ENCODE data around the gene ALG11. TPM values are rescaled to one million over a fixed set of nuclear protein-coding genes. Genes with fewer than 3 reads are reported as not detected.
A peak's percentile ranks its signal among the peaks of the same experiment; 100 is the strongest.

ALG11 gene
- total RNA-seq, 4 donors from 2014 or later = 7.4 to 23.7 (median 13.2) TPM

DNA sequence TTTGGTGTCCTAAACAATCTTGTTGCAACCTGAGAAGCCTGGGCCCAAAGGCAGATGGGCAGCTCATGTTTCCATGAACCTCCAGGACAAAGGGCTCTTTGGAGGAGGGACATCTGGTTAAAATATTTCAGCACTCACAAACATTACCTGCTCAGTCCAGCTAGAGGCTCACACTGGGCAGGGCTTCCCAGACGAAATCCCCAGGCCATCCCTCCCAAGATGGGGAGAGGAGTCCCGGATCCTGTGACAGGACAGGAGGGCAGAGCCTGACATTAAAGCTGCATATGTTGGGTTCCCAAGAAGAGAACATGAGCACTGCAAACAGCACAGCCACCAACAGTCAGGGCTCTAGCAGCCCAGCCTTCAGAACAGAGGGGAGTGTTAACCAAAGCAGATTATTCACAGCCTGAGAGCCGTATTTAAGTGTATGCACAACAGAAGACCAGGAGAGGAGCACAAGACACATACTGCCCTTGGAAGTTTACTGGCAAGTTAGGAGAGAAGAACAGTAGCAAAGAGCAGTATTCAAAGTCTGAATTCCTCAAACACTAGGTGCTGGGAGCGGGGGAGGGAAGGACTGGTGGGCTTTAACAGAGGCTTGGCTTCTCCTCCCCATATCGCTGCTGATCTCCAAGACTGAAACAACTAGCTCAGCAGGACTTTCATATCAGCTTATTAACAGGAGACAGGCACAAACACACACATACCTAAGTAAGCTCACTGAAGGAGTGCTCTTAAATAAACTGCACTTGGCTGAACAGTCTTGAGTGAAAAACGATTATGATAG, 13.3 kb upstream of the ALG11 start:
- TF ChIP-seq, protein P1, sequence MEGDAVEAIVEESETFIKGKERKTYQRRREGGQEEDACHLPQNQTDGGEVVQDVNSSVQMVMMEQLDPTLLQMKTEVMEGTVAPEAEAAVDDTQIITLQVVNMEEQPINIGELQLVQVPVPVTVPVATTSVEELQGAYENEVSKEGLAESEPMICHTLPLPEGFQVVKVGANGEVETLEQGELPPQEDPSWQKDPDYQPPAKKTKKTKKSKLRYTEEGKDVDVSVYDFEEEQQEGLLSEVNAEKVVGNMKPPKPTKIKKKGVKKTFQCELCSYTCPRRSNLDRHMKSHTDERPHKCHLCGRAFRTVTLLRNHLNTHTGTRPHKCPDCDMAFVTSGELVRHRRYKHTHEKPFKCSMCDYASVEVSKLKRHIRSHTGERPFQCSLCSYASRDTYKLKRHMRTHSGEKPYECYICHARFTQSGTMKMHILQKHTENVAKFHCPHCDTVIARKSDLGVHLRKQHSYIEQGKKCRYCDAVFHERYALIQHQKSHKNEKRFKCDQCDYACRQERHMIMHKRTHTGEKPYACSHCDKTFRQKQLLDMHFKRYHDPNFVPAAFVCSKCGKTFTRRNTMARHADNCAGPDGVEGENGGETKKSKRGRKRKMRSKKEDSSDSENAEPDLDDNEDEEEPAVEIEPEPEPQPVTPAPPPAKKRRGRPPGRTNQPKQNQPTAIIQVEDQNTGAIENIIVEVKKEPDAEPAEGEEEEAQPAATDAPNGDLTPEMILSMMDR (IDR thresholded peaks at IDR 0.05) = no peak
- no peak overlapping the region for H3K27ac ChIP-seq
- H3K4me1 ChIP-seq = peaks cover 23% of the 10 kb centered on the region
- no peak overlapping the region for H3K4me3 ChIP-seq
- DNase-seq (ENCODE audit: low spot score in 2 of 2) = no peak
- H3K36me3 ChIP-seq = no peaks in the 10 kb centered on the region
- no peaks in the 10 kb centered on the region for H3K27me3 ChIP-seq
- WGBS = 48% methylated on average over 6 of the region's 6 CpGs
- no peaks in the 10 kb centered on the region for H3K9me3 ChIP-seq

DNA sequence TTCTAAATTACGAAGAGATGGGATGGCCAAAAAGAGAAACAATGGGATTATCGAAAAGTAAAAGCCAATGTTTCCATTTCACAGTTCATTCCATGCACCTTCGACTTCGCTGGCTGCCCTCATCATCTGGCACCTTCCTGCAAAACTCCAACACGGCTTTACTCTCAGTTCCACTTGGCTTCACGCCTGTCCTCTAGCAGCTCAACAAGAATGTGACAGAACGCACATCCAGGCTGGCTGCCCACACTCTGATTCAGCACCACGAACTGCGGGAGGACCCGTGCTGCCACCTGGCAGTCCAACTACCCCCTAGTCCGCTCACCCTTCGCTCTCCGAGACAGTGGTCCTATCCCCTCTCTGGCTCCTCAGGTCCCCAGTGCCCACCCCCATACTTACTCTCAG, 12.7 kb upstream of the ALG11 start:
- Histone ChIP-seq H3K4me3 (no peak overlapping the region), H3K9me3 (no peaks in the 10 kb centered on the region), H3K27ac (no peak overlapping the region), H3K4me1 (peaks cover 23% of the 10 kb centered on the region), H3K27me3 (no peaks in the 10 kb centered on the region), H3K36me3 (no peaks in the 10 kb centered on the region)
- TF ChIP-seq POLR2AphosphoS5 (IDR thresholded peaks at IDR 0.05) (no peak), EP300 (IDR thresholded peaks at IDR 0.05) (no peak), POLR2A (IDR thresholded peaks at IDR 0.05) (no peak)
- TF ChIP-seq, protein P1 (IDR thresholded peaks at IDR 0.05) = no peak
- DNase-seq (ENCODE audit: low spot score in 2 of 2) = no peak
- WGBS = 50% methylated on average over 13 of the region's 13 CpGs

DNA sequence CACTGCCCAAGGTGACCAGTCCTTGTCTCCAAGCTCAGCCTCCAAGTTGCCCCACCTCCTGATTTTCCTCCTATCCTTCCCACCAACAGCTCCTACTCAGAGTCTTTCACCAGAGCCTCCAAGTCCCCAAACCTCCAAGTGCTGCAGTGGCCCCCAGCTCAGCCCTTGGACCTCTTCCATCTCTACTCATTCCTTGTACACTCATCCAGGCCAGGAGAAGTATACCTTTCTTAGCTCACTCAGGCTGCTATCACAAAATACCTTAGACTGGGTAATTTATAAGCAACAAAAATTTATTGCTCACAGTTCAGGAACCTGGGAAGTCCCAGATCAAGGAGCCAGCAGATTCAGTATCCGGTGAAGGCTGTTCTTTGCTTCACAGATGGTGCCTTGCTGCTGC, 12.3 kb upstream of the ALG11 start:
- TF ChIP-seq POLR2A (IDR thresholded peaks at IDR 0.05) = no peak
- TF ChIP-seq, protein P1 (IDR thresholded peaks at IDR 0.05) = no peak
- TF ChIP-seq POLR2AphosphoS5 (IDR thresholded peaks at IDR 0.05) = no peak
- no peak for TF ChIP-seq EP300 (IDR thresholded peaks at IDR 0.05)
- H3K27me3 ChIP-seq = no peaks in the 10 kb centered on the region
- H3K4me3 ChIP-seq = no peak overlapping the region
- no peaks in the 10 kb centered on the region for H3K36me3 ChIP-seq
- 62% methylated on average over 1 of the region's 1 CpG for WGBS
- H3K27ac ChIP-seq = no peak overlapping the region
- peaks cover 23% of the 10 kb centered on the region for H3K4me1 ChIP-seq
- DNase-seq (ENCODE audit: low spot score in 2 of 2) = no peak
- H3K9me3 ChIP-seq = no peaks in the 10 kb centered on the region

- peaks cover 11% of the 10 kb centered on the region for H3K4me1 ChIP-seq
- no peaks in the 10 kb centered on the region for H3K36me3 ChIP-seq
- H3K27ac ChIP-seq = no peak overlapping the region
- TF ChIP-seq, protein P1 (IDR thresholded peaks at IDR 0.05) = peak; percentile 30 to 54
- no peak for TF ChIP-seq POLR2AphosphoS5 (IDR thresholded peaks at IDR 0.05)
- no peak for TF ChIP-seq POLR2A (IDR thresholded peaks at IDR 0.05)
- no peak for TF ChIP-seq EP300 (IDR thresholded peaks at IDR 0.05)
- no peaks in the 10 kb centered on the region for H3K9me3 ChIP-seq
- H3K4me3 ChIP-seq = no peak overlapping the region
- H3K27me3 ChIP-seq = no peaks in the 10 kb centered on the region
- WGBS = 58% methylated on average over 3 of the region's 3 CpGs
- no peak for DNase-seq (ENCODE audit: low spot score in 2 of 2)
Measured at GRCh38 chr13:52001120-52001731, 11.0 kb upstream of the ALG11 start.

- no peaks in the 10 kb centered on the region for H3K9me3 ChIP-seq
- TF ChIP-seq POLR2A (IDR thresholded peaks at IDR 0.05) (no peak), POLR2AphosphoS5 (IDR thresholded peaks at IDR 0.05) (no peak), EP300 (IDR thresholded peaks at IDR 0.05) (no peak)
- TF ChIP-seq, protein P1 (IDR thresholded peaks at IDR 0.05) = no peak
- no peak overlapping the region for H3K27ac ChIP-seq
- 56% methylated on average over 4 of the region's 4 CpGs for WGBS
- no peaks in the 10 kb centered on the region for H3K27me3 ChIP-seq
- H3K4me3 ChIP-seq = no peak overlapping the region
- peaks cover 9% of the 10 kb centered on the region for H3K4me1 ChIP-seq
- H3K36me3 ChIP-seq = no peaks in the 10 kb centered on the region
- no peak for DNase-seq (ENCODE audit: low spot score in 2 of 2)
Measured at GRCh38 chr13:52002361-52002760, 9.8 kb upstream of the ALG11 start.

Measured in suprapubic skin (tissue), 4 donors.